ENCODE measurements around the gene AATK. TPM values are rescaled to one million over a fixed set of nuclear protein-coding genes. Genes with fewer than 3 reads are reported as not detected.
"Not testable (repeated sequence)": the region's sequence is repeated elsewhere in the genome, so short reads cannot be mapped to it uniquely, and the experiment has no call there.

Gene AATK
- polyA plus RNA-seq, 2 of the 4 experiments (the other 2 are of a cell fraction): 0.26 to 0.37 TPM

DNA sequence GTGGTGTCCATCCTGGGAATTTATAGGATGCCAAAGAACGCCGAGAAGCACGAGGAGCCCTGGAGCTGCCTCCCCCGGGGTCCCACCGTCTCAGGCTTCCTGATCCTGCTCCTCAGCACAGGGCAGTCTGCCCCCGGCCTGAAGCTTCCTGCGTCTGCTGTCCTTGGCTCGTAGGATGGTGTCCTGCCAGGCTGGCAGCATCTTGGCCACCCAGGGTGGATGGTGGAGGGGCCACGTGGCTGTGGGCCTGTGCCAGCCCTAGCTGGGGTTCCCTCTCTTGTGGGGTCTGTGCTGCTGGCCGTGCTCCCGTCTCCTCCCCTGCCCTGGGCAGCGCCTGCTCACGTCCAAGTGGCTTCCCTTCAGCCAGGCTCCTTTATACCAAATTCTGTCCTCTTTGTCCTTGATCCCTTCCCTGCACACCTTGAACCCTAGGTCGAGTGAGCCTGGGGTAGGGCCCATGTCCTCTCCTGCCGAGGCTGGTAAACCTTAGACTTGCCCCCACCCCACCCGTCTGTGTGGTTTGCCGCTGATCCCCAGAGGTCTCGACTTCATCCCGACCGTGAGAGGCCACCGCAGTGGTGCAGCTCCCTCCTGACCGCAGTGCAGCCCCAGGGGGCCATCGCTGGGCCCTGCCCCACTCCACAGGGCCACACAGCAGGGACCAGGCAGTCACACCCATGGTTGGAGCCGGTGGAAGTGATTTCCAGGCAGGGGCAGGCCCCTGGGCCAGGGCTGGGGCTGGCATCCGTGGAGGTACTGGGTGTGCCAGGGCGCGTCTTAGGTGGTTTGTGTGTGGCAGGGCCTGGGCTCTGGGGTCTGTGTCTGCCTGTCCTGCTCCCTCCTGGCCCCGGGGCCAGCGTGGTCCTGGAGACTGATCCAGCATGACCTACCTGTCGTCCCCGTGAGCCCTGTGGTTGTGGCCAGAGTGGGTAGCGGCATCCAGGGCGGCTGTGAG lies 84.5 kb downstream of the AATK start:
- Histone ChIP-seq H3K4me1 (no peaks in the 10 kb centered on the region), H3K4me2 (no peak overlapping the region), H3K4me3 (no peak overlapping the region), H3K27ac (no peak overlapping the region), H3K9me3 (no peaks in the 10 kb centered on the region)
- POLR2A ChIA-PET: no interaction called here
- FAIRE-seq (no peak), ATAC-seq (no peak), DNase-seq (ENCODE audit: low read depth in 1 of 2, low spot score in 1 of 2) (no peak)
- WGBS (ENCODE audit: missing lambda C conversion rate): 87% methylated on average over 30 of the region's 33 CpGs
- no peak for TF ChIP-seq SREBF2 (IDR thresholded peaks at IDR 0.05)
- CTCF ChIA-PET: interaction anchor here (0.8 to 4.0 kb wide), 7 partner anchors 10 to 58 kb away, joined by 3 to 23 read pairs (median 8); no protein-coding TSS in a partner anchor

GRCh38 chr17:81080019-81080418 lies 86.0 kb downstream of the AATK start:
- Histone ChIP-seq H3K4me3 (no peak overlapping the region), H3K4me2 (no peak overlapping the region), H3K9me3 (no peaks in the 10 kb centered on the region), H3K4me1 (no peaks in the 10 kb centered on the region), H3K27ac (no peak overlapping the region)
- CTCF ChIA-PET: interaction anchor here (1.5 to 4.0 kb wide), 7 partner anchors 9 to 56 kb away, joined by 4 to 23 read pairs (median 8); no protein-coding TSS in a partner anchor
- no peak for DNase-seq (ENCODE audit: low read depth in 1 of 2, low spot score in 1 of 2)
- ATAC-seq: no peak
- FAIRE-seq: no peak
- WGBS (ENCODE audit: missing lambda C conversion rate): 70% methylated on average over 19 of the region's 19 CpGs
- no peak for TF ChIP-seq ZSCAN20 (CRISPR knock-in tag; IDR thresholded peaks at IDR 0.05)
- no peak for TF ChIP-seq MYC (IDR thresholded peaks at IDR 0.05; ENCODE audit: borderline replicate concordance, low read length)
- TF ChIP-seq ELK1 (IDR thresholded peaks at IDR 0.05; ENCODE audit: low read depth, low read length): no peak
- no peak for TF ChIP-seq SMC3 (IDR thresholded peaks at IDR 0.05)
- TF ChIP-seq KDM1A (IDR thresholded peaks at IDR 0.05; ENCODE audit: low read depth): no peak
- TF ChIP-seq HEYL (CRISPR knock-in tag; IDR thresholded peaks at IDR 0.05): no peak
- TF ChIP-seq, protein P1, sequence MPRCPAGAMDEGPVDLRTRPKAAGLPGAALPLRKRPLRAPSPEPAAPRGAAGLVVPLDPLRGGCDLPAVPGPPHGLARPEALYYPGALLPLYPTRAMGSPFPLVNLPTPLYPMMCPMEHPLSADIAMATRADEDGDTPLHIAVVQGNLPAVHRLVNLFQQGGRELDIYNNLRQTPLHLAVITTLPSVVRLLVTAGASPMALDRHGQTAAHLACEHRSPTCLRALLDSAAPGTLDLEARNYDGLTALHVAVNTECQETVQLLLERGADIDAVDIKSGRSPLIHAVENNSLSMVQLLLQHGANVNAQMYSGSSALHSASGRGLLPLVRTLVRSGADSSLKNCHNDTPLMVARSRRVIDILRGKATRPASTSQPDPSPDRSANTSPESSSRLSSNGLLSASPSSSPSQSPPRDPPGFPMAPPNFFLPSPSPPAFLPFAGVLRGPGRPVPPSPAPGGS (IDR thresholded peaks at IDR 0.05): no peak
- TF ChIP-seq TFCP2L1 (CRISPR knock-in tag; IDR thresholded peaks at IDR 0.05): no peak
- no peak for TF ChIP-seq FOSB (CRISPR knock-in tag; IDR thresholded peaks at IDR 0.05)
- POLR2A ChIA-PET: no interaction called here

GRCh38 chr17:81078026-81078913 lies 87.8 kb downstream of the AATK start:
- CTCF ChIA-PET: interaction anchor here (0.7 to 4.3 kb wide), 9 partner anchors 9 to 651 kb away, joined by 3 to 23 read pairs (median 6); no protein-coding TSS in a partner anchor
- H3K27ac ChIP-seq; H3K4me2 ChIP-seq; FAIRE-seq; H3K4me3 ChIP-seq; POLR2A ChIA-PET; DNase-seq (ENCODE audit: low read depth in 1 of 2, low spot score in 1 of 2); ATAC-seq; H3K9me3 ChIP-seq; H3K4me1 ChIP-seq: not testable (repeated sequence)
- 89% methylated on average over 36 of the region's 45 CpGs for WGBS (ENCODE audit: missing lambda C conversion rate)

- Histone ChIP-seq H3K27ac (no peak overlapping the region), H3K4me3 (no peak overlapping the region), H3K9me3 (no peaks in the 10 kb centered on the region), H3K4me1 (peaks cover 5% of the 10 kb centered on the region; the same call in 1 of the 3 replicates), H3K4me2 (no peak overlapping the region)
- WGBS (ENCODE audit: missing lambda C conversion rate): 79% methylated on average over 14 of the region's 14 CpGs
- TF ChIP-seq PHF8 (IDR thresholded peaks at IDR 0.05; ENCODE audit: borderline replicate concordance, low read depth) (no peak), POLR2A (IDR thresholded peaks at IDR 0.05; ENCODE audit: low read length) (no peak), RCOR1 (IDR thresholded peaks at IDR 0.05; ENCODE audit: low read depth, low read length) (no peak), HOXB13 (CRISPR knock-in tag; IDR thresholded peaks at IDR 0.05; ENCODE audit: low read depth) (no peak)
- no peak for DNase-seq (ENCODE audit: low read depth in 1 of 2, low spot score in 1 of 2)
- ChIA-PET CTCF (interaction anchor here (1.1 to 4.3 kb wide), 6 partner anchors 14 to 52 kb away, joined by 3 to 22 read pairs (median 10); no protein-coding TSS in a partner anchor), POLR2A (no interaction called here)
- FAIRE-seq: no peak
- no peak for ATAC-seq
Observed at GRCh38 chr17:81076141-81076679, 89.8 kb downstream of the AATK start.

Data from A549 (cell line).